Loucy (cell line): Measurements from ENCODE around the gene HDC.

Source experiments
- EZH2phosphoT487 ChIP-seq: fragments of 200-600 bp; IDR thresholded peaks from 2 replicates; pipeline ENCODE4 v1.6.1; 2018; ENCODE audit warnings: antibody characterized with exemption, mild to moderate bottlenecking, moderate library complexity, borderline replicate concordance
- TF ChIP-seq, protein P1 (sequence below): fragments of 200-600 bp; sonication (generic); conservative IDR thresholded peaks from 2 replicates; pipeline ENCODE4 v1.5.1; 2014; ENCODE audit warnings: mild to moderate bottlenecking, antibody characterized with exemption, low read length

DNA sequence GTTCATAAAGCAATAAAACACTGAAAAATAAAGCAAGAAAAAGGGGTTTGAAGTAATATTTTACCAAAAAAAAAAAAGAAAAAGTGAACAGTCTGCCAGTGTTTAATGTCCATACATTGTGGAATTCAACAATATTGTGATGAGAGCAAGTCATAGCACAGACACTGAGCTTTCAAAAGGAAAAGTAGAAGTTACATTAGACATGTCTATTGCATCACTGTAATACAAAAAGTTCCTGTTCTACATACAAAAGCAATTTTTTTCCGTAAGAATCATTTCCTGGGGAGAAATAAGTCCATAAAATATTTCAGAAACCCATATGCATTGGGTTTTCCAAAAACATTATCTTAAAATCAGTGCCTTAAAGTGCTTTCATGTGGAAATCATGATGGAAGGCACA, 11.8 kb upstream of the HDC start:
- TF ChIP-seq, protein P1, sequence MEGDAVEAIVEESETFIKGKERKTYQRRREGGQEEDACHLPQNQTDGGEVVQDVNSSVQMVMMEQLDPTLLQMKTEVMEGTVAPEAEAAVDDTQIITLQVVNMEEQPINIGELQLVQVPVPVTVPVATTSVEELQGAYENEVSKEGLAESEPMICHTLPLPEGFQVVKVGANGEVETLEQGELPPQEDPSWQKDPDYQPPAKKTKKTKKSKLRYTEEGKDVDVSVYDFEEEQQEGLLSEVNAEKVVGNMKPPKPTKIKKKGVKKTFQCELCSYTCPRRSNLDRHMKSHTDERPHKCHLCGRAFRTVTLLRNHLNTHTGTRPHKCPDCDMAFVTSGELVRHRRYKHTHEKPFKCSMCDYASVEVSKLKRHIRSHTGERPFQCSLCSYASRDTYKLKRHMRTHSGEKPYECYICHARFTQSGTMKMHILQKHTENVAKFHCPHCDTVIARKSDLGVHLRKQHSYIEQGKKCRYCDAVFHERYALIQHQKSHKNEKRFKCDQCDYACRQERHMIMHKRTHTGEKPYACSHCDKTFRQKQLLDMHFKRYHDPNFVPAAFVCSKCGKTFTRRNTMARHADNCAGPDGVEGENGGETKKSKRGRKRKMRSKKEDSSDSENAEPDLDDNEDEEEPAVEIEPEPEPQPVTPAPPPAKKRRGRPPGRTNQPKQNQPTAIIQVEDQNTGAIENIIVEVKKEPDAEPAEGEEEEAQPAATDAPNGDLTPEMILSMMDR, result no peak
- no peak for TF ChIP-seq EZH2phosphoT487
